Ovary (tissue), 9 donors: ENCODE results near the gene HIPK2. TPM values are rescaled to one million over a fixed set of nuclear protein-coding genes. Genes with fewer than 3 reads are reported as not detected.

Experiments used
- DNase-seq, 5 donors: peaks; one replicate each; pipeline ENCODE4 v3.0.0-alpha.2; 2019 to 2020
- H3K27ac ChIP-seq, 2 donors: fragments of 200-600 bp; one replicate each; pipeline versions ENCODE4 v1.5.1 to v1.8.0; 2019 to 2022
- H3K27me3 ChIP-seq: fragments of 200-600 bp; one replicate; pipeline ENCODE4 v1.8.0; 2022
- H3K36me3 ChIP-seq: fragments of 200-600 bp; sonication (generic); one replicate; pipeline ENCODE4 v1.5.1; 2019
- H3K4me1 ChIP-seq: one replicate; pipeline ENCODE4 v1.8.1; 2013; ENCODE audit warnings: mild to moderate bottlenecking, moderate library complexity; ENCODE audit not compliant: insufficient read depth
- H3K4me3 ChIP-seq: fragments of 200-600 bp; sonication (generic); one replicate; pipeline ENCODE4 v1.5.1; 2017
- H3K9me3 ChIP-seq, 2 donors: fragments of 200-600 bp in 1 of 2; sonication (generic) in 1 of 2; one replicate each; pipeline versions ENCODE4 v1.5.1 to v1.8.1; 2013 to 2019; ENCODE audit warnings: mild to moderate bottlenecking in 1 of 2, moderate library complexity in 1 of 2
- CTCF ChIP-seq, 3 donors: fragments of 450-650 bp in 2 of 3; fragments of 200-600 bp in 1 of 3; IDR thresholded peaks; one replicate each; pipeline versions ENCODE4 v1.5.1 to v1.8.0; 2016 to 2022; ENCODE audit warnings: antibody characterized with exemption in 3 of 3, mild to moderate bottlenecking in 1 of 3
- EP300 ChIP-seq: sonication (generic); formaldehyde crosslinking; IDR thresholded peaks from one replicate; pipeline ENCODE4 v1.6.1; 2017; ENCODE audit warnings: antibody characterized with exemption
- POLR2A ChIP-seq: fragments of 450-650 bp; IDR thresholded peaks from one replicate; pipeline ENCODE4 v1.6.1; 2017; ENCODE audit warnings: antibody characterized with exemption, mild to moderate bottlenecking, moderate library complexity
- WGBS, 3 donors: extraction: QIAGEN DNeasy Blood & Tissue Kit in 1 of 3; methylation state at CpG; one replicate each; pipeline versions ENCODE4 v1.1.5 to v1.1.7; 2013 to 2017; 5-methylcytosine and 5-hydroxymethylcytosine counted together
- intact Hi-C, 4 donors: fragments of 100-400 bp; cut with DNase I; formaldehyde crosslinking; loops; one replicate each; pipeline versions ENCODE4 v1.11.0 to v1.15.1; 2022 to 2023
- polyA plus RNA-seq, 2 donors: library from polyadenylated mRNA; stranded (reverse); fragments of 200-250 nt in 1 of 2; fragments of 350-450 nt in 1 of 2; fragmentation: Illumina TruSeq in 1 of 2; extraction: RNeasy Lipid Tissue Mini Kit (QIAGEN cat#74804) in 1 of 2; gene quantifications; one replicate each; pipeline ENCODE4 v1.2.3, GENCODE V29; 2013 to 2014
- total RNA-seq, 7 donors: library from RNA; depleted of rRNA in 2 of 7; stranded (reverse); fragments of >200 nt in 2 of 7; fragmentation: NEBNext Ultra II Directional in 3 of 7; extraction: Animal tissue kit (Norgen Biotek cat#: 25700) in 3 of 7; gene quantifications; one replicate each; pipeline versions ENCODE4 v1.1.0 to v1.2.4, GENCODE V29; 2016 to 2023
- donor health status: DM: no; HTN: no; CAD: no; lungs with moderate emphysema.
- donor health status: DM: no; HTN: no; CAD: no.
- donor health status: Bipolar disorder and iron deficiency.
- donor health status: DM: yes; HTN: yes; CAD: no.
- donor health status: DM: no; HTN: no; CAD: no.
- donor health status: DM: yes; HTN: yes; CAD: no.

Gene HIPK2
- total and polyA plus RNA-seq, 9 donors, result 7.3 to 38.4 (median 28.1) TPM

- no peaks in the 10 kb centered on the region for H3K4me1 ChIP-seq
- no peaks in the 10 kb centered on the region for H3K27me3 ChIP-seq
- no peaks in the 10 kb centered on the region for H3K36me3 ChIP-seq
- H3K9me3 ChIP-seq, result peaks cover 0 to 6% of the 10 kb centered on the region in 2 donors
- WGBS, 3 donors, result 86 to 89% (median 88%) methylated on average over 1 of the region's 1 CpG
- H3K27ac ChIP-seq, result no peak overlapping the region
- TF ChIP-seq CTCF (IDR thresholded peaks at IDR 0.05), result no peak
- no peak for TF ChIP-seq POLR2A
- TF ChIP-seq EP300, result no peak
- DNase-seq, result no peak
- no peak overlapping the region for H3K4me3 ChIP-seq
- intact Hi-C loops, result no loop called here
These were observed 256.4 kb downstream of the HIPK2 start for GRCh38 chr7:139521439-139521838.

GRCh38 chr7:139515266-139515665, 262.5 kb downstream of the HIPK2 start:
- H3K4me1 ChIP-seq, result no peaks in the 10 kb centered on the region
- TF ChIP-seq CTCF (IDR thresholded peaks at IDR 0.05) (no peak), EP300 (no peak), POLR2A (no peak)
- 82 to 84% (median 82%) methylated on average over 8 of the region's 8 CpGs for WGBS, 3 donors
- H3K36me3 ChIP-seq, result no peaks in the 10 kb centered on the region
- H3K9me3 ChIP-seq, result no peaks in the 10 kb centered on the region
- intact Hi-C loops, result no loop called here
- no peak overlapping the region for H3K27ac ChIP-seq
- no peaks in the 10 kb centered on the region for H3K27me3 ChIP-seq
- no peak overlapping the region for H3K4me3 ChIP-seq
- no peak for DNase-seq

Other genes with a start within 250 kb of the HIPK2 start
- gene TBXAS1, start 51.3 kb upstream of the HIPK2 start, total RNA-seq, result 10 to 100 TPM in 2 of 7 donors, 1 to 10 TPM in 5; 3.1 to 16.8 (median 6.1) TPM
- 10 to 100 TPM in 1 of 2 donors, 1 to 10 TPM in 1; 9.0 to 13.6 TPM for gene TBXAS1, start 51.3 kb upstream of the HIPK2 start, polyA plus RNA-seq